CD4-positive, alpha-beta T cell (primary cell): ENCODE results near the gene RMND5A. TPM values are rescaled to one million over a fixed set of nuclear protein-coding genes. Genes with fewer than 3 reads are reported as not detected.

Experiments
- ATAC-seq: fragments of 200-7000 bp; cut with Tn5 transposase; one replicate; pipeline ENCODE4 v1.10.0; 2022; ENCODE audit warnings: mild to moderate bottlenecking; ENCODE audit not compliant: poor library complexity
- CTCF ChIA-PET: fragments of 350-600 bp; sonication (Branson Sonifier 250); formaldehyde crosslinking; loops from one replicate; lab custom pipeline; 2021; ENCODE audit warnings: antibody characterized with exemption, inconsistent platforms; lab: Charles Lee
- POLR2A ChIA-PET: fragments of 350-600 bp; sonication (Branson Sonifier 250); formaldehyde crosslinking; loops from one replicate; lab custom pipeline; 2021; ENCODE audit warnings: antibody characterized with exemption, inconsistent platforms; lab: Charles Lee
- DNase-seq, 14 experiments: peaks; one replicate each; pipeline ENCODE4 v3.0.0-alpha.2; 2013 to 2020; ENCODE audit warnings: mixed read lengths in 2 of 14
- H3K27ac ChIP-seq, 2 donors: one replicate each; pipeline versions ENCODE4 v1.5.1 to v1.7.0; 2013; ENCODE audit warnings: low read length in 2 of 2, low read depth in 1 of 2, mild to moderate bottlenecking in 1 of 2
- H3K27me3 ChIP-seq, 2 experiments: 1 replicate in 1 of 2; 2 replicates in 1 of 2; pipeline versions ENCODE4 v1.6.1 to v1.7.0; 2013; ENCODE audit warnings: low read length in 2 of 2, control low read depth in 1 of 2, mild to moderate bottlenecking in 1 of 2, moderate library complexity in 1 of 2; ENCODE audit not compliant: insufficient read depth in 2 of 2, control insufficient read depth in 1 of 2
- H3K36me3 ChIP-seq: one replicate; pipeline ENCODE4 v1.6.1; 2013; ENCODE audit warnings: low read length, control low read depth; ENCODE audit not compliant: insufficient read depth
- H3K4me1 ChIP-seq: one replicate; pipeline ENCODE4 v1.6.1; 2013; ENCODE audit warnings: low read length, control low read depth; ENCODE audit not compliant: insufficient read depth
- H3K4me3 ChIP-seq: one replicate; pipeline ENCODE4 v1.5.1; 2013; ENCODE audit warnings: mild to moderate bottlenecking, low read length, moderate library complexity
- H3K9me3 ChIP-seq, 2 experiments: 1 replicate in 1 of 2; 2 replicates in 1 of 2; pipeline versions ENCODE4 v1.6.1 to v1.7.0; 2013; ENCODE audit warnings: low read length in 2 of 2, mild to moderate bottlenecking in 2 of 2, control low read depth in 1 of 2, moderate library complexity in 1 of 2; ENCODE audit not compliant: control insufficient read depth in 1 of 2, insufficient read depth in 1 of 2
- H3K27ac Mint-ChIP-seq: one replicate; pipeline ENCODE4 v1.8.0; 2020; ENCODE audit warnings: mixed read lengths
- H3K27me3 Mint-ChIP-seq: one replicate; pipeline ENCODE4 v1.8.0; 2021; ENCODE audit warnings: mixed read lengths
- H3K36me3 Mint-ChIP-seq: one replicate; pipeline ENCODE4 v1.8.0; 2021; ENCODE audit warnings: low read depth, mixed read lengths
- H3K4me1 Mint-ChIP-seq: one replicate; pipeline ENCODE4 v1.8.0; 2021; ENCODE audit warnings: low read depth, mixed read lengths
- H3K4me3 Mint-ChIP-seq: one replicate; pipeline ENCODE4 v1.8.0; 2020; ENCODE audit warnings: mild to moderate bottlenecking, mixed read lengths
- H3K9me3 Mint-ChIP-seq: one replicate; pipeline ENCODE4 v1.8.0; 2020; ENCODE audit warnings: mixed read lengths
- CTCF ChIP-seq: fragments of 200-600 bp; IDR thresholded peaks from one replicate; pipeline ENCODE4 v1.8.0; 2022; ENCODE audit warnings: antibody characterized with exemption, mild to moderate bottlenecking
- intact Hi-C, 2 experiments: fragments of 100-400 bp; cut with DNase I in 1 of 2; cut with micrococcal nuclease in 1 of 2; formaldehyde crosslinking; loops; one replicate each; pipeline versions ENCODE4 v1.15.1 to v1.9.0; 2023 to 2025; cut with DNase I, micrococcal nuclease
- total RNA-seq, 174 experiments: library from RNA in 2 of 174; stranded (reverse) in 2 of 174; gene quantifications; one replicate each; pipeline ENCODE4 v1.2.3 and lab custom pipeline; 2021 to 2026

Gene RMND5A
- total RNA-seq, 2 experiments from 2014 or later = 20.5 to 21.4 TPM

- CTCF ChIA-PET = no interaction called here
- TF ChIP-seq CTCF = no peak
- no peak overlapping the region for H3K27ac Mint-ChIP-seq
These were observed 34.7 kb upstream of the RMND5A start for GRCh38 chr2:86685351-86685750.

GRCh38 chr2:86686460-86686859 is 33.6 kb upstream of the RMND5A start:
- no peak overlapping the region for H3K27ac ChIP-seq
- H3K27ac Mint-ChIP-seq = no peak overlapping the region
- no peaks in the 10 kb centered on the region for H3K4me1 Mint-ChIP-seq
- H3K9me3 Mint-ChIP-seq = no peaks in the 10 kb centered on the region
- intact Hi-C loops = loop anchor here in 1 of 2 experiments (5.0 kb wide), 1 partner anchor 61 kb away; no protein-coding TSS in a partner anchor
- H3K4me3 ChIP-seq = no peak overlapping the region
- ATAC-seq = no peak
- no peaks in the 10 kb centered on the region for H3K36me3 Mint-ChIP-seq
- H3K27me3 ChIP-seq = no peaks in the 10 kb centered on the region
- POLR2A ChIA-PET = no interaction called here
- no peak for DNase-seq
- TF ChIP-seq CTCF = no peak
- H3K4me1 ChIP-seq = no peaks in the 10 kb centered on the region
- no peak overlapping the region for H3K4me3 Mint-ChIP-seq
- H3K36me3 ChIP-seq = no peaks in the 10 kb centered on the region
- H3K9me3 ChIP-seq = no peaks in the 10 kb centered on the region
- peaks cover 3% of the 10 kb centered on the region for H3K27me3 Mint-ChIP-seq
- CTCF ChIA-PET = no interaction called here

More at GRCh38 chr2:86685351-86685750, 34.7 kb upstream of the RMND5A start:
- intact Hi-C loops = loop anchor here in 1 of 2 experiments (5.0 kb wide), 1 partner anchor 62 kb away; no protein-coding TSS in a partner anchor
- H3K4me3 Mint-ChIP-seq = no peak overlapping the region
- H3K27me3 Mint-ChIP-seq = no peaks in the 10 kb centered on the region
- no peaks in the 10 kb centered on the region for H3K27me3 ChIP-seq
- H3K36me3 ChIP-seq = no peaks in the 10 kb centered on the region
- no peaks in the 10 kb centered on the region for H3K36me3 Mint-ChIP-seq
- H3K4me1 Mint-ChIP-seq = no peaks in the 10 kb centered on the region
- H3K9me3 ChIP-seq = no peaks in the 10 kb centered on the region
- H3K9me3 Mint-ChIP-seq = no peaks in the 10 kb centered on the region
- POLR2A ChIA-PET = no interaction called here
- no peaks in the 10 kb centered on the region for H3K4me1 ChIP-seq
- H3K27ac ChIP-seq = no peak overlapping the region
- no peak for ATAC-seq
- DNase-seq = no peak
- H3K4me3 ChIP-seq = no peak overlapping the region

- CTCF ChIA-PET = no interaction called here
- Histone ChIP-seq H3K4me3 (no peak overlapping the region), H3K36me3 (no peaks in the 10 kb centered on the region), H3K4me1 (no peaks in the 10 kb centered on the region), H3K27ac (no peak overlapping the region), H3K9me3 (no peaks in the 10 kb centered on the region), H3K27me3 (no peaks in the 10 kb centered on the region)
- POLR2A ChIA-PET = no interaction called here
- H3K9me3 Mint-ChIP-seq = no peaks in the 10 kb centered on the region
- TF ChIP-seq CTCF = no peak
- no peak for ATAC-seq
- H3K27me3 Mint-ChIP-seq = peaks cover 3% of the 10 kb centered on the region
- H3K4me1 Mint-ChIP-seq = no peaks in the 10 kb centered on the region
- intact Hi-C loops = loop anchor here in 1 of 2 experiments (5.0 kb wide), 1 partner anchor 60 kb away; no protein-coding TSS in a partner anchor
- DNase-seq = no peak
- no peak overlapping the region for H3K4me3 Mint-ChIP-seq
- H3K27ac Mint-ChIP-seq = no peak overlapping the region
- no peaks in the 10 kb centered on the region for H3K36me3 Mint-ChIP-seq
These were observed 33.2 kb upstream of the RMND5A start for GRCh38 chr2:86686905-86687304.
